ES-I3 (cell line): ENCODE measurements around the gene RNU2-63P.
A peak's percentile ranks its signal among the peaks of the same experiment; 100 is the strongest.
"Not testable (repeated sequence)": the region's sequence is repeated elsewhere in the genome, so short reads cannot be mapped to it uniquely, and the experiment has no call there.

Source experiments
- H3K36me3 ChIP-seq: 2 replicates; pipeline ENCODE4 v1.6.1; 2013; ENCODE audit warnings: mild to moderate bottlenecking, low read length, control low read depth, moderate library complexity; ENCODE audit not compliant: insufficient read depth
- H3K4me1 ChIP-seq: 2 replicates; pipeline ENCODE4 v1.6.1; 2013; ENCODE audit warnings: mild to moderate bottlenecking, control low read depth, low read length; ENCODE audit not compliant: insufficient read depth
- H3K9ac ChIP-seq: 2 replicates; pipeline ENCODE4 v1.6.1; 2013; ENCODE audit warnings: low read depth, mild to moderate bottlenecking, low read length, moderate library complexity
- H3K9me3 ChIP-seq: 2 replicates; pipeline ENCODE4 v1.6.1; 2013; ENCODE audit warnings: mild to moderate bottlenecking, low read length, moderate library complexity; ENCODE audit not compliant: control insufficient read depth, insufficient read depth

The RNU2-63P gene

DNA sequence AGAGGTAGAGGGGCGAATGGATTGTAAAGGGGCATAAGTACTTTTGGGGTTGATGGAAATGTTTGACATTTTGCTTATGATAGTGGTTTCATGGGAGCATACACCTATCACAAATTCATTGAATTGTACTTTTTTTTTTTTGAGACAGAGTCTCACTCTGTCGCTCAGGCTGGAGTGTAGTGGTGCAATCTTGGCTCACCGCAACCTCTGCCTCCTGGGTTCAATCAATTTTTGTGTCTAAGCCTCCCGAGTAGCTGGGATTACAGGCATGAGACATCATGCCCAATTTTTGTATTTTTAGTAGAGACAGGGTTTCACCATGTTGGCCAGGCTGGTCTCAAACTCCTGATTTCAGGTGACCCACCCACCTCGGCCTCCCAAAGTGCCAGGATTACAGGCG is 29.2 kb upstream of the RNU2-63P start:
- not testable (repeated sequence) for H3K9me3 ChIP-seq, H3K9ac ChIP-seq, H3K4me1 ChIP-seq, H3K36me3 ChIP-seq

DNA sequence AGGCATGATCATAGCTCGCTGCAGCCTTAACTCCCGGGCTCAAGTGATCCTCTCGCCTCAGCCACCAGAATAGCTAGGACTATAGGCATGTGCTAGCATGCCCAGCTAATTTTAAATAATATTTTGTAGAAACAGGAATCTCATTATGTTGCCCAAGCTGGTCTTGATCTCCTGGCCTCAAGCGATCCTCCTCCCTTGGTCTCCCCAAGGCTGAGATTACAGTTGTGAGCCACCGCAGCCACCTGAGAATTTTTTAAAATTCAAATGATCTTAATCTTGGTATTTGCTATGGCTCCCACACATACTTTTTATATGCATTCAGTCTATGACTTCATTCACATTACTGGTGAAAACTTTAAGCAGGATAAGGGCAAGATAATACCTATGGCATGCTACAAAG is 26.1 kb upstream of the RNU2-63P start:
- Histone ChIP-seq H3K9me3 (no peaks in the 10 kb centered on the region), H3K9ac (no peak overlapping the region; the same call in 1 of the 2 replicates), H3K36me3 (no peaks in the 10 kb centered on the region), H3K4me1 (peaks cover 16% of the 10 kb centered on the region)

DNA sequence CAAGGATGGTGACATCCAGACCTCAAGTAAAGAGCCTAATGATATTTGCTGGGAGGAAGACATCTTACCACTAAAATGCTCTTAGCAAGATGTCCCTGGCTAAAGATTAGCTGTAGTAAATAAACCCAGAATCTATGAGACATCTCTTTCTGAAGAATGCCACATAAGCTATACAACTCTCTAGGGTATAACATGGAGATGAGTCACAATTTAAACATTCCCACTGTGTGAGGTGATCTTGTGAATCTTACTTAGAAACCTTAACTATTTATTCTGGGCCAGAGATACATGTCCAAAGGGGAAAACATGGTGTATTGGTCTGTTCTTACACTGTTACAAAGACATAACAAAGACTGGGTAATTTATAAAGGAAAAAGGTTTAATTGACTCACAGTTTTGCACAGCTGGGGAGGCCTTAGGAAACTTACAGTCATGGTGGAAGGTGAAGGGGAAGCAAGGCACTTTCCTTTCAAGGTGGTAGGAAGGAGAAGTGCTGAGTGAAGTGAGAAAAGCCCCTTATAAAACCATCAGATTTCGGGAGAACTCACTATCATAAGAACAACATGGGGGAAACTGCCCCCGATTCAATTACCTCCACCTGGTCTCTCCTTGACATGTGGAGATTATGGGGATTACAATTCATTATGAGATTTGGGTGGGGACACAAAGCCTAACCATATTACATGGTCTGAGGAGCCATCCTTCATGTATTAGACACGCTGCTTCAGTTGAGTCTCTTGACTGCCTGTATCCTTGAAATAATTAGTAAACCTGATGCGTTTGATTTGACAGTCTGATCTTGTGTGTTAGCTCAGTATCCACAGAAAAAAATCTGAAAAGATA is 22.1 kb upstream of the RNU2-63P start:
- Histone ChIP-seq H3K4me1 (peaks cover 16% of the 10 kb centered on the region), H3K36me3 (no peaks in the 10 kb centered on the region)

DNA sequence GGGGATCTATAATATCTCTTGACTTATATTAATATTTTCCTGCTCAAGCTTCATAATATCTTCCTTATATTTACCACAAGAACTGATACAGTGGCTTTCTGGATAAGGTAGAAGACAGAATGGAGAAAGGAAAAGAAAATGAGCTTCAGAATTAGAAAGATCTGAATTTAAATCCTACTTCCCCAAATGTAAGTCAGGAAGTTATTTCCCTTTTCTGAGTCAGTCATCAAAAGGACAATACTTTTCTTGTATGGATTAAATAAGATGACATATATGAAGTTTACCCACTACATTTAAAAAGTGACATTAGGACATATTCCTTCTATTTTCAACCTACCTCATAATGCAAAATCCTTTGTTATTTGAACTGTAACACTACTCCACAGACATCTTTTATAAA is 20.3 kb upstream of the RNU2-63P start:
- Histone ChIP-seq H3K36me3 (no peaks in the 10 kb centered on the region), H3K9ac (no peak overlapping the region), H3K4me1 (peaks cover 6% of the 10 kb centered on the region; the same call in 1 of the 2 replicates), H3K9me3 (no peaks in the 10 kb centered on the region)

More for the DNA sequence above, 22.1 kb upstream of the RNU2-63P start:
- no peaks in the 10 kb centered on the region for H3K9me3 ChIP-seq
- H3K9ac ChIP-seq: no peak overlapping the region

DNA sequence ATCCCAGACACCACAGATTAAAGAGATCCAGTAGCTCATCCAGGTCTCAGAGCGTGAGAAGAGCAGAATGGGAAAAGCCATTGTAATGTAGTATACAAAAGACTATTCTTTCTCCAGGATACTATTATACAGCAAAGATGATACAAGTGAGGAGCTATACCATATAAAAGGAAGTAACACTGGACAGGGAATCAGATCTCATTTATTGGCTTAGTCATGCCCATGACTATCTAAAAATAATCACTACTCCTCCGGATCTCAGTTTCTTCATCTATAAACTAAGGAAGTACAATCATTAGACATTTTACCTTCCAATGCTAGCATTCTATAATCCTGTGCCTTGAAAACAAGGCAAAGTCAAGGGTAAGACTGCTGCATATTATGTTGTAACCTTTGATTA is 19.8 kb upstream of the RNU2-63P start:
- Histone ChIP-seq H3K36me3 (no peaks in the 10 kb centered on the region), H3K4me1 (0 out of 2 replicates have a peak, but pooled peaks cover 6% of the 10 kb centered on the region), H3K9ac (no peak overlapping the region), H3K9me3 (no peaks in the 10 kb centered on the region)

DNA sequence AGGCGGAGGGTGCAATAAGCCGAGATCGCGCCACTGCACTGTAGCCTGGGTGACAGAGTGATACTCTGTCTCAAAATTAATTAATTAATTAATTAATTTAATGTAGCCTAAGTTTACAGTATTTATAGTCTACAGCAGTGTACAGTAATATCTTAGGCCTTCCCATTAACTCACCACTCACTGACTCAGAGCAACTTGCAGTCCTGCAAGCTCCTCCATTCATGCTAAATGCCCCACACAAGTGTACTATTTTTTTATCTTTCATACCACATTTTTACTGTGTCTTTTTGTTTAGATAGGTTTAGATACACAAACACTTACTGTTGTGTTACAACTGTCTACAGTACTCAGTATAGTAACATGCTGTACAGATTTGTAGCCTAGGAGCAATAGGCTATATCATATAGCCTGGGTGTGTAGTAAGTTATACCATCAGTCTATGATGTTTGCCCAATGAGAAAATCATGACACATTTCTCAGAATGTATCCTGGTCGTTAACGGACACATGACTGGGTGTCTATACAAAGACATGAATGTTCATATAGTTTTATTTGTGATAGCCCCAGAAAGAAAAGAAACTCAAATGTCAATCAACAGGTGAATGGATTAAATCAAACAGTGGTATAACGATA is 15.8 kb upstream of the RNU2-63P start:
- Histone ChIP-seq H3K36me3 (no peaks in the 10 kb centered on the region), H3K9ac (no peak overlapping the region), H3K9me3 (no peaks in the 10 kb centered on the region), H3K4me1 (peaks cover 2% of the 10 kb centered on the region; the same call in 1 of the 2 replicates)

DNA sequence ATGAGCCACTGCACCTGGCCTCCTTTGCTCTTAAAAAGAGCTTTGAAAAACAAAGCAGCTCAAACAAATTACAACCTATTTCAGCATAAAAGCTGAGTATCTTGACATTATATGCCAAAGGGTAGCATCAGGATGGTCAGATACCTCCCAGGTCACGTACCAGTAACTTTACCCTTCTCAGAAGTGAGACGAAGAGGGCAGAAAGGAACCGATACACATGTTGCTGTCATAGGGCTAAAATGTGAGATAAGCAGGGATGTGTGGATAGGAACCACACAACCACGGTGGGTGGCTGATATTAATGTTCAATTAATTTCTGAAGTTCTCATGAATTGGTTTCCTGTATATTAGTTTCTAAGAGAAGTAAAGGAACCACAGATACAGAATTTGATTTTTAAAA is 12.6 kb upstream of the RNU2-63P start:
- H3K9ac ChIP-seq: no peak overlapping the region
- H3K36me3 ChIP-seq: no peaks in the 10 kb centered on the region
- no peaks in the 10 kb centered on the region for H3K9me3 ChIP-seq
- H3K4me1 ChIP-seq: peaks cover 12% of the 10 kb centered on the region

DNA sequence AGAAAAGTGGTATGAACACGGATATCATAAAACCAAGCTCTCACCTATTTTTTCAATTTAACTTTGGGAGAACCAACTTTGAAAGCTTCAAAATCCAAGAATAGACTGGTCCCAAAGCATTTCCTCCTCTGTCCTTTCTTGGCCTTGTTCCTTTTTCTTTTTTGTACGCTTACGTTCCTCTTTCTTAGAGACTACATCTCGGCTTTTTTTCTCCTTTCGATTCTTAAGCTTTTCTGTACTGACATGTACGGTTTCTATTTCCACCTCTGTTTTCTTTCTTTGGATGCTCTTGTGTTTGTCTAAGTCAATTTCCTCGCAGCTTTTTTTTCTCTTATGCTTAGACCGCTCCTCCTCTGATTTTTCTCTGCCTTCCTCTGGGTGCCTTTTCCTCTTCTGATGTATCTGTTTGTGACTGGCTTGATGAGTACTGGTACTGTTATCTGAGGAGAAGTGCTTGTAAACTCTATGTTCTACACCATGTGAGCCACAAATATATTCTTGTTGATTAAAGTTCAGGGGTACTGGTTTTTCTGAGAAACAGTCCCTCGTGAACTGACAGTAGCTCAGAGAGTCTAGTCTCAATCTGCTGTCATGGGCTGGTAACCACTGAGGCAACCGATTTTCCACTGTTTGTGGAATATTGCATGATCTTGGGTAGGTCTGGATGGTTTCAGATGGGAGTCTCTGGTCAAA is 11.5 kb upstream of the RNU2-63P start:
- Histone ChIP-seq H3K9me3 (no peaks in the 10 kb centered on the region), H3K36me3 (no peaks in the 10 kb centered on the region), H3K4me1 (peaks cover 14% of the 10 kb centered on the region), H3K9ac (no peak overlapping the region)

DNA sequence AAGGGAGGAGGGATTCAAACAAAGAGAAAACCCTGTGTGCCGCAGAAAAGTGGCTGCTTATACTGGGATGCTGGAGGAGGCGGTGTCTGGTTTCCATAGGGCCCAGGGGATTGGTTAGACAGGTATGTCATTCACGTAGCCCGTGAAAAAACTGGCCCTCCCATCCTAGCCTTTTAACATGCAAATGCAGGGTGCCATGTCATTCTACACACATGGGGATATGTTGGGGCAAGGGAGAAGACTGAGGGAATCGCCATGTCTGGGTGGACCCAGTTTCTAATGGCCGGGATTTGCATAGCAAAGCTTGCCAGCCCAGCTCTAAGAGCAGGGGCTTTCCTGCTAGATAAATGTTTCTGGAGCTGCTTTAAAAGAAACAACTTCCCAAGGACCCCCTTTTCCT is 8.2 kb upstream of the RNU2-63P start:
- Histone ChIP-seq H3K4me1 (peaks cover 12% of the 10 kb centered on the region), H3K9me3 (no peaks in the 10 kb centered on the region; the same call in 1 of the 2 replicates), H3K9ac (peak overlapping the region; percentile 4; the same call in 1 of the 2 replicates), H3K36me3 (no peaks in the 10 kb centered on the region)

DNA sequence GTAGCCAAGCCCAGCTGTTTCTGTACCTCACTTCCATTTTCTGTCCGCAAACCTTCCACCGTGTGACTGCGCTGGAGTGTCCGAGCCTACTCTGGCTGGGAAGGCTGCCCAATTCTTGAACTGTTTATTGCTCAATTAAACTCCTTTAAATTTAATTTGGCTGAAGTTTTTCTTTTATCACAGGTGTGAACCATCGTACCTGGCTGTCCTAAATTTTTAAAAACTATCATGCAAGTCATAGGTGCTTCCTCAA is 6.2 kb upstream of the RNU2-63P start:
- H3K36me3 ChIP-seq: no peaks in the 10 kb centered on the region
- H3K9me3 ChIP-seq: no peaks in the 10 kb centered on the region; the same call in 1 of the 2 replicates
- H3K4me1 ChIP-seq: peaks cover 19% of the 10 kb centered on the region
- no peak overlapping the region for H3K9ac ChIP-seq

DNA sequence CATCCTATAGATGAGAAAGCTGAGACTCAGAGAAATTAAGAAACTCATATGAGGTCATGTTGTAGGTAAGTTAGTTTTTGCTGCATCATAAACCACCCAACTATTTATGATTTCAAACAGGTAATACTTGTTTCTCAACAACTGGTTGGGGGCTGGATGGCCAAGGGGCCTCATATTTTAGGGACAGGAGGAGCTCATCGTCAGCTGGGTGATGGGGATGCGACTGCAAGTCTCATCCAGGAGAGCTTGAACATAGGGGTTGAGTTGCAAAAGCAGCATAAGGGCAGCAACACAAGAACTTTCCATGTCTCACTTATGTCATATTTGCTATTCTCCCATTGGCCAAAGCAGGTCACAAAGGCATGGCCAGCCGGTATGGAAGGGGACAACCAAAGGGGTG is 3.6 kb upstream of the RNU2-63P start:
- Histone ChIP-seq H3K9ac (no peak overlapping the region), H3K36me3 (no peaks in the 10 kb centered on the region)

DNA sequence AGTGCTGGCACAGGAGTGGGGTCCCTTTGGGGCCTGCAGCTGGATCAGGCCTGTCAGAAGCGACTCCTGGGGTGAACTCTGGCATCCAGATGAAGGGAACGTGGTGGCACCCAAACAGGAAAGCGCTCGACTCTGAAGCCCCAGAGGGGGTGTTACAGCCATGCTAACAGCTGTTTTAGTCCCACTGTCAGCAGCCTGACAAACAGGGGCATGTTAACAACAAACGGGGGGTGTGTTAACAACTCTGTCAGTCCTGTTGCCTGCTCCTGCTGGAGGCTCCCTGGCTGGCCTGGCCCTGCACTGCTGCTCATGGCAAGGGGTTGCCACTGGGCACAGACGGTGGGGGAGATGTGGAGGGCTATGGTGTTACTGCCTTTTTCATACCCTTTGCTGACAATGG is 2.6 kb upstream of the RNU2-63P start:
- no peaks in the 10 kb centered on the region for H3K36me3 ChIP-seq
- no peaks in the 10 kb centered on the region; the same call in 1 of the 2 replicates for H3K9me3 ChIP-seq
- no peak overlapping the region for H3K9ac ChIP-seq
- H3K4me1 ChIP-seq: peaks cover 9% of the 10 kb centered on the region; the same call in 1 of the 2 replicates

More for the DNA sequence above, 3.6 kb upstream of the RNU2-63P start:
- no peaks in the 10 kb centered on the region; the same call in 1 of the 2 replicates for H3K9me3 ChIP-seq
- H3K4me1 ChIP-seq: peaks cover 13% of the 10 kb centered on the region; the same call in 1 of the 2 replicates

DNA sequence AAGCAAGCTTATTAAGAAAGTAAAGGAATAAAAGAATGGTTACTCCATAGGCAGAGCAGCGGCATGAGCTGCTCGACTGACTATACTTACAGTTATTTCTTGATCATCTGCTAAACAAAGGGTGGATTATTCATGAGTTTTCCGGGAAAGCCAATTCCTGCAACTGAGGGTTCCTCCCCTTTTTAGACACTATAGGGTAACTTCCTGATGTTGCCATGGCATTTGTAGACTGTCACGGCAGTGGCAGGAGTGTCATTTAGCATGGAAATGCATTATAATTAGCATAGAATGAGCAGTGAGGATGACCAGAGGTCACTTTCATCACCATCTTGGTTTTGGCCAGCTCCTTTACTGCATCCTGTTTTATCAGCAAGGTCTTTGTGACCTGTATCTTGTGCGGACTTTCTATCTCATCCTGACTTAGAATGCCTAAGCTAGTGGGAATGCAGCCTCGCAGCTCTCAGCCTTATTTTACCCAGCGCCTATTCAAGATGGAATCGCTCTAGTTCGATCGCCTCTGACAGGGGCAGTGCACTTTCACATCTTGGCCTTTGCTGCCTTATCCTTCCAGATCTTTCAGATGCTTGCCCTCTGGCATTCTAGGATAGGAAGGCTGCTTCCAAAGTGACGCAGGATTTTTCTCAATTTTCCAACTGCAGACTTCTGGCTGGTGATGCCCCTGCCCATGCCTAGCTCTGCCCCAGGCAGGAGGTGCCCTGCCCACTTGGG is 1.9 kb upstream of the RNU2-63P start:
- not testable (repeated sequence) for H3K36me3 ChIP-seq, H3K9ac ChIP-seq, H3K9me3 ChIP-seq, H3K4me1 ChIP-seq

DNA sequence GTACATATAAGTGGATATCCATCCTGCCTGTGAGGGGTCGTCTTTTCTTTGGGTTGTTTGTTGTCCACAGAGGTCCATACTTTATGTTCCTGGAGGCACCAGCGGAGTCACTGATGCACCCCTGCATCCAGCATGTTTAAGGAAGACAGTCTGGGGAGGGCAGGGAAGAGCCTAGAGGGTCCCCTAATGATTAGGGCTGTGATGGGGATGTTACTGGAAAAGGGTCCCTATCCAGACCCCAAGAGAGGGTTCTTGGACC is 1.4 kb upstream of the RNU2-63P start:
- not testable (repeated sequence) for H3K36me3 ChIP-seq, H3K4me1 ChIP-seq, H3K9me3 ChIP-seq
- H3K9ac ChIP-seq: peak overlapping the region; percentile 87; the same call in 1 of the 2 replicates
